Activated B cell treated with CpG ODN at 0.5 μM for 24 hours (primary cell): ENCODE measurements around the gene SYT1. TPM values are rescaled to one million over a fixed set of nuclear protein-coding genes. Genes with fewer than 3 reads are reported as not detected.

Source experiments
- ATAC-seq: fragments of 200-7000 bp; cut with Tn5 transposase; one replicate; pipeline ENCODE4 v1.10.0; 2021; ENCODE audit warnings: low read depth, mild to moderate bottlenecking, moderate library complexity
- CTCF ChIA-PET: fragments of 350-600 bp; sonication (Branson Sonifier 250); formaldehyde crosslinking; loops from one replicate; lab custom pipeline; 2021; ENCODE audit warnings: antibody characterized with exemption; lab: Charles Lee
- POLR2A ChIA-PET: fragments of 350-600 bp; sonication (Branson Sonifier 250); formaldehyde crosslinking; loops from one replicate; lab custom pipeline; 2021; ENCODE audit warnings: antibody characterized with exemption; lab: Charles Lee
- DNase-seq: peaks from one replicate; pipeline ENCODE4 v3.0.0; 2022
- H3K27ac Mint-ChIP-seq: one replicate; pipeline ENCODE4 v1.8.0; 2020; ENCODE audit warnings: mixed read lengths
- H3K27me3 Mint-ChIP-seq: one replicate; pipeline ENCODE4 v1.8.0; 2021; ENCODE audit warnings: mixed read lengths
- H3K36me3 Mint-ChIP-seq: one replicate; pipeline ENCODE4 v1.8.0; 2021; ENCODE audit warnings: low read depth, mixed read lengths
- H3K4me1 Mint-ChIP-seq: one replicate; pipeline ENCODE4 v1.8.0; 2021; ENCODE audit warnings: mixed read lengths
- H3K4me3 Mint-ChIP-seq: one replicate; pipeline ENCODE4 v1.8.0; 2020; ENCODE audit warnings: mild to moderate bottlenecking, mixed read lengths
- H3K9me3 Mint-ChIP-seq: one replicate; pipeline ENCODE4 v1.8.0; 2020; ENCODE audit warnings: mixed read lengths
- CTCF ChIP-seq: fragments of 200-600 bp; IDR thresholded peaks from one replicate; pipeline ENCODE4 v1.8.0; 2022; ENCODE audit warnings: antibody characterized with exemption, mild to moderate bottlenecking
- intact Hi-C: fragments of 100-400 bp; cut with micrococcal nuclease; formaldehyde crosslinking; loops from one replicate; pipeline ENCODE4 v1.15.1; 2024
- total RNA-seq: library from RNA; stranded (reverse); gene quantifications from 2 replicates; pipeline ENCODE4 v1.2.3, GENCODE V29; 2022

SYT1 gene
- total RNA-seq, 1 donor from 2014 or later = 0.49 TPM

GRCh38 chr12:78887444-78887843 lies 22.9 kb downstream of the SYT1 start:
- no peak for ATAC-seq
- H3K27me3 Mint-ChIP-seq = no peaks in the 10 kb centered on the region
- DNase-seq = no peak
- no peaks in the 10 kb centered on the region for H3K9me3 Mint-ChIP-seq
- ChIA-PET POLR2A (no interaction called here), CTCF (no interaction called here)
- intact Hi-C loops = loop anchor here (5.0 to 10.0 kb wide), 2 partner anchors 297 to 890 kb away; no protein-coding TSS in a partner anchor
- H3K4me3 Mint-ChIP-seq = no peak overlapping the region
- H3K27ac Mint-ChIP-seq = no peak overlapping the region
- TF ChIP-seq CTCF = no peak
- H3K4me1 Mint-ChIP-seq = peaks cover 23% of the 10 kb centered on the region
- H3K36me3 Mint-ChIP-seq = no peaks in the 10 kb centered on the region

- H3K27ac Mint-ChIP-seq = no peak overlapping the region
- TF ChIP-seq CTCF = no peak
- intact Hi-C loops = loop anchor here (1.0 to 10.0 kb wide), 3 partner anchors 24 to 891 kb away; partner anchors contain the start of gene SYT1
- no peaks in the 10 kb centered on the region for H3K36me3 Mint-ChIP-seq
- ATAC-seq (peak; percentile 95), DNase-seq (no peak)
- CTCF ChIA-PET = no interaction called here
- no peaks in the 10 kb centered on the region for H3K27me3 Mint-ChIP-seq
- H3K4me3 Mint-ChIP-seq = peak overlapping the region; percentile 56
- H3K9me3 Mint-ChIP-seq = no peaks in the 10 kb centered on the region
- POLR2A ChIA-PET = interaction anchor here (1.2 kb wide), 1 partner anchor 25 kb away, joined by 5 read pairs; the partner anchor contains the start of gene SYT1
- H3K4me1 Mint-ChIP-seq = peaks cover 23% of the 10 kb centered on the region
Measured at GRCh38 chr12:78888568-78888967, 24.0 kb downstream of the SYT1 start.

- Mint-ChIP-seq H3K27ac (no peak overlapping the region), H3K27me3 (no peaks in the 10 kb centered on the region), H3K4me1 (peaks cover 23% of the 10 kb centered on the region), H3K4me3 (no peak overlapping the region), H3K36me3 (no peaks in the 10 kb centered on the region), H3K9me3 (no peaks in the 10 kb centered on the region)
- intact Hi-C loops = no loop called here
- ChIA-PET POLR2A (no interaction called here), CTCF (no interaction called here)
- TF ChIP-seq CTCF = no peak
- ATAC-seq = no peak
- no peak for DNase-seq
Measured at GRCh38 chr12:78891646-78892353, 27.2 kb downstream of the SYT1 start.

GRCh38 chr12:78898416-78898815 lies 33.8 kb downstream of the SYT1 start:
- Mint-ChIP-seq H3K36me3 (no peaks in the 10 kb centered on the region), H3K4me3 (no peak overlapping the region), H3K9me3 (no peaks in the 10 kb centered on the region), H3K27me3 (no peaks in the 10 kb centered on the region), H3K27ac (no peak overlapping the region), H3K4me1 (no peaks in the 10 kb centered on the region)
- POLR2A ChIA-PET = no interaction called here
- intact Hi-C loops = no loop called here
- CTCF ChIA-PET = no interaction called here
- TF ChIP-seq CTCF = no peak
- DNase-seq = no peak
- no peak for ATAC-seq

GRCh38 chr12:78914859-78915331 lies 50.3 kb downstream of the SYT1 start:
- no peak for ATAC-seq
- no peaks in the 10 kb centered on the region for H3K27me3 Mint-ChIP-seq
- intact Hi-C loops = no loop called here
- DNase-seq = no peak
- no peaks in the 10 kb centered on the region for H3K4me1 Mint-ChIP-seq
- no peak for TF ChIP-seq CTCF
- no peaks in the 10 kb centered on the region for H3K36me3 Mint-ChIP-seq
- H3K4me3 Mint-ChIP-seq = no peak overlapping the region
- no peaks in the 10 kb centered on the region for H3K9me3 Mint-ChIP-seq
- CTCF ChIA-PET = no interaction called here
- no peak overlapping the region for H3K27ac Mint-ChIP-seq
- POLR2A ChIA-PET = no interaction called here
